ENCODE measurements around the gene SLC41A3.

DNA sequence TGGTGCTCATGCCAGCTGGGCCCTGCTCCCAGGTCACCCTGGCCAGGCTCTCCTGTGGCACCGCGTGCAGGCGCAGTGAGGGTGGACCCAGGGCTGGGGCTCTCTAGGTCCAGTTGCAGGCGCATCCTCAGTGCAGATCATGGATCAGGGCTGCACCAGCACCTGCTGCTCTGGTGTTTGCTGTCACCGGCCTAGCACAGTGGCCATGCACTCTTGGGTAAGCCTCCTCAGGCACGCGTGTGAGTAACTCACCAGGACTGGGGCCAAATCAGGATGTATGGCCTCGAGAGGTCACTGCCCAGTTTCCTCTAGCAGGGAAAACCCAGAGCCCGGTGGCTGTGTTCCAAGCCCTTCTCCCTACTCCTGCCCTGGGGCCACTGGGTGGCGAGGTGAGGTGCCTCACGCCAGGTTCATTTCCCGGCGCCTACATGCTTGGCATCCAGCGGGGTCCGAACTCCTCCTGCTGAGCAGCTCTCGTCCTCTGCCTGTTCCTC, 45.5 kb upstream of the SLC41A3 start:
- TF ChIP-seq, protein P1, sequence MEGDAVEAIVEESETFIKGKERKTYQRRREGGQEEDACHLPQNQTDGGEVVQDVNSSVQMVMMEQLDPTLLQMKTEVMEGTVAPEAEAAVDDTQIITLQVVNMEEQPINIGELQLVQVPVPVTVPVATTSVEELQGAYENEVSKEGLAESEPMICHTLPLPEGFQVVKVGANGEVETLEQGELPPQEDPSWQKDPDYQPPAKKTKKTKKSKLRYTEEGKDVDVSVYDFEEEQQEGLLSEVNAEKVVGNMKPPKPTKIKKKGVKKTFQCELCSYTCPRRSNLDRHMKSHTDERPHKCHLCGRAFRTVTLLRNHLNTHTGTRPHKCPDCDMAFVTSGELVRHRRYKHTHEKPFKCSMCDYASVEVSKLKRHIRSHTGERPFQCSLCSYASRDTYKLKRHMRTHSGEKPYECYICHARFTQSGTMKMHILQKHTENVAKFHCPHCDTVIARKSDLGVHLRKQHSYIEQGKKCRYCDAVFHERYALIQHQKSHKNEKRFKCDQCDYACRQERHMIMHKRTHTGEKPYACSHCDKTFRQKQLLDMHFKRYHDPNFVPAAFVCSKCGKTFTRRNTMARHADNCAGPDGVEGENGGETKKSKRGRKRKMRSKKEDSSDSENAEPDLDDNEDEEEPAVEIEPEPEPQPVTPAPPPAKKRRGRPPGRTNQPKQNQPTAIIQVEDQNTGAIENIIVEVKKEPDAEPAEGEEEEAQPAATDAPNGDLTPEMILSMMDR (IDR thresholded peaks at IDR 0.05; ENCODE audit: insufficient read depth, low read depth, low read length), result no peak
- TF ChIP-seq EZH2 (IDR thresholded peaks at IDR 0.05; ENCODE audit: insufficient read depth, low read length), result no peak
